WTC11 (cell line): Measurements from ENCODE around the gene FRMD4A. TPM values are rescaled to one million over a fixed set of nuclear protein-coding genes. Genes with fewer than 3 reads are reported as not detected.

Experiments
- ATAC-seq: fragments of 200-7000 bp; cut with Tn5 transposase; 2 replicates; pipeline ENCODE4 v1.10.0; 2021; ENCODE audit warnings: mild to moderate bottlenecking, moderate library complexity
- CTCF ChIA-PET: fragments of 300-600 bp; sonication (Branson Sonifier 250); formaldehyde crosslinking; loops from one replicate; lab custom pipeline; 2021; ENCODE audit warnings: antibody characterized with exemption; lab: Charles Lee
- POLR2A ChIA-PET: fragments of 350-600 bp; sonication (Branson Sonifier 250); formaldehyde crosslinking; loops from one replicate; lab custom pipeline; 2021; ENCODE audit warnings: antibody characterized with exemption; lab: Charles Lee
- DNase-seq: peaks from one replicate; pipeline ENCODE4 v3.0.0; 2021; ENCODE audit warnings: low spot score
- H3K27ac Mint-ChIP-seq: 2 replicates; pipeline ENCODE4 v1.8.0; 2021; ENCODE audit warnings: mixed read lengths
- H3K27me3 Mint-ChIP-seq: 2 replicates; pipeline ENCODE4 v1.8.0; 2021; ENCODE audit warnings: low read depth, mild to moderate bottlenecking, moderate library complexity, mixed read lengths
- H3K36me3 Mint-ChIP-seq: 2 replicates; pipeline ENCODE4 v1.8.0; 2021; ENCODE audit warnings: mixed read lengths
- H3K4me1 Mint-ChIP-seq: 2 replicates; pipeline ENCODE4 v1.8.0; 2022; ENCODE audit warnings: mixed read lengths
- H3K4me3 Mint-ChIP-seq: 2 replicates; pipeline ENCODE4 v1.8.0; 2021; ENCODE audit warnings: mild to moderate bottlenecking, moderate library complexity, mixed read lengths
- H3K9me3 Mint-ChIP-seq: 2 replicates; pipeline ENCODE4 v1.8.0; 2021; ENCODE audit warnings: mixed read lengths
- ATF1 ChIP-seq: sonication (generic); formaldehyde crosslinking; IDR thresholded peaks from 2 replicates; pipeline ENCODE4 v1.8.1; 2023; ENCODE audit warnings: mild to moderate bottlenecking, moderate library complexity, missing genetic modification reagents
- CREB1 ChIP-seq: sonication (generic); formaldehyde crosslinking; IDR thresholded peaks from 2 replicates; pipeline ENCODE4 v1.8.0; 2023; ENCODE audit warnings: mild to moderate bottlenecking, missing genetic modification reagents
- E2F1 ChIP-seq: sonication (generic); formaldehyde crosslinking; IDR thresholded peaks from 2 replicates; pipeline ENCODE4 v1.8.0; 2022; ENCODE audit warnings: mild to moderate bottlenecking, missing genetic modification reagents
- JAZF1 ChIP-seq: fragments of 250-450 bp; sonication (Bioruptor Pico); IDR thresholded peaks from 2 replicates; pipeline ENCODE4 v1.9.0; 2021; ENCODE audit warnings: moderate library complexity, mild to moderate bottlenecking, inconsistent platforms
- MLX ChIP-seq: sonication (generic); formaldehyde crosslinking; IDR thresholded peaks from 2 replicates; pipeline ENCODE4 v1.8.1; 2023; ENCODE audit warnings: mild to moderate bottlenecking, missing genetic modification reagents, moderate library complexity
- NR1H2 ChIP-seq: sonication (generic); formaldehyde crosslinking; IDR thresholded peaks from 2 replicates; pipeline ENCODE4 v1.9.0; 2021; ENCODE audit warnings: mild to moderate bottlenecking, moderate library complexity, missing genetic modification reagents
- RELA ChIP-seq: sonication (generic); formaldehyde crosslinking; IDR thresholded peaks from 2 replicates; pipeline ENCODE4 v1.8.1; 2022; ENCODE audit warnings: missing genetic modification reagents, mild to moderate bottlenecking, borderline replicate concordance
- SP1 ChIP-seq: sonication (generic); formaldehyde crosslinking; conservative IDR thresholded peaks from 2 replicates; pipeline ENCODE4 v1.8.1; 2022; ENCODE audit warnings: missing genetic modification reagents
- TEAD1 ChIP-seq: sonication (generic); formaldehyde crosslinking; IDR thresholded peaks from 2 replicates; pipeline ENCODE4 v1.8.0; 2022; ENCODE audit warnings: mild to moderate bottlenecking, missing genetic modification reagents
- TP53 ChIP-seq: sonication (generic); formaldehyde crosslinking; IDR thresholded peaks from 2 replicates; pipeline ENCODE4 v1.8.1; 2023; ENCODE audit warnings: mild to moderate bottlenecking, missing genetic modification reagents
- ZBTB21 ChIP-seq: sonication (generic); formaldehyde crosslinking; IDR thresholded peaks from 2 replicates; pipeline ENCODE4 v1.8.1; 2023; ENCODE audit warnings: mild to moderate bottlenecking, missing genetic modification reagents, borderline replicate concordance
- ZNF263 ChIP-seq: sonication (generic); formaldehyde crosslinking; IDR thresholded peaks from 2 replicates; pipeline ENCODE4 v1.8.1; 2022; ENCODE audit warnings: low read depth, mild to moderate bottlenecking, moderate library complexity, missing genetic modification reagents
- ZNF317 ChIP-seq: sonication (generic); formaldehyde crosslinking; IDR thresholded peaks from 2 replicates; pipeline ENCODE4 v1.8.1; 2023; ENCODE audit warnings: low read depth, mild to moderate bottlenecking, moderate library complexity, missing genetic modification reagents, borderline replicate concordance
- ZNF416 ChIP-seq: fragments of 250-450 bp; sonication (Bioruptor Pico); IDR thresholded peaks from 2 replicates; pipeline ENCODE4 v1.9.0; 2021; ENCODE audit warnings: mild to moderate bottlenecking, inconsistent platforms
- ZNF425 ChIP-seq: fragments of 250-450 bp; sonication (Bioruptor Pico); conservative IDR thresholded peaks from 2 replicates; pipeline ENCODE4 v1.9.0; 2021; ENCODE audit warnings: mild to moderate bottlenecking
- total RNA-seq: library from RNA; stranded (reverse); gene quantifications from 3 replicates; pipeline ENCODE4 v1.2.3, GENCODE V29; 2021

Gene FRMD4A
- total RNA-seq, 1 experiment from 2014 or later = 35.5 TPM

- no peak overlapping the region for H3K4me3 Mint-ChIP-seq
- peaks cover 15% of the 10 kb centered on the region for H3K4me1 Mint-ChIP-seq
- DNase-seq = no peak
- CTCF ChIA-PET = interaction anchor here (0.9 to 3.0 kb wide), 2 partner anchors 13 to 213 kb away, joined by 4 to 10 read pairs; no protein-coding TSS in a partner anchor
- TF ChIP-seq NR1H2 (CRISPR knock-in tag) = no peak
- no peak for TF ChIP-seq ZNF263 (CRISPR knock-in tag)
- no peak for TF ChIP-seq TP53
- no peak for TF ChIP-seq RELA (CRISPR knock-in tag)
- TF ChIP-seq CREB1 (CRISPR knock-in tag) = no peak
- TF ChIP-seq MLX (CRISPR knock-in tag) = no peak
- TF ChIP-seq E2F1 = no peak
- TF ChIP-seq ZNF425 (CRISPR knock-in tag) = no peak
- TF ChIP-seq ZBTB21 (CRISPR knock-in tag) = no peak
- no peak for TF ChIP-seq ZNF416 (CRISPR knock-in tag)
- no peak for TF ChIP-seq ZNF317 (CRISPR knock-in tag)
- TF ChIP-seq TEAD1 = no peak
- no peaks in the 10 kb centered on the region for H3K27me3 Mint-ChIP-seq
- POLR2A ChIA-PET = no interaction called here
- no peaks in the 10 kb centered on the region for H3K9me3 Mint-ChIP-seq
- no peak overlapping the region for H3K27ac Mint-ChIP-seq
- no peaks in the 10 kb centered on the region for H3K36me3 Mint-ChIP-seq
- ATAC-seq = no peak
These were observed 450.0 kb downstream of the FRMD4A start for GRCh38 chr10:13880760-13881159.

GRCh38 chr10:13877154-13877909, 453.4 kb downstream of the FRMD4A start:
- CTCF ChIA-PET = interaction anchor here (0.6 kb wide), 1 partner anchor 119 kb away, joined by 3 read pairs; no protein-coding TSS in a partner anchor
- POLR2A ChIA-PET = no interaction called here
- no peak for DNase-seq
- no peaks in the 10 kb centered on the region for H3K36me3 Mint-ChIP-seq
- H3K27ac Mint-ChIP-seq = no peak overlapping the region
- no peak for ATAC-seq
- no peaks in the 10 kb centered on the region for H3K27me3 Mint-ChIP-seq
- peaks cover 18% of the 10 kb centered on the region for H3K4me1 Mint-ChIP-seq
- H3K9me3 Mint-ChIP-seq = no peaks in the 10 kb centered on the region
- TF ChIP-seq JAZF1 (CRISPR knock-in tag) = no peak
- no peak for TF ChIP-seq SP1 (CRISPR knock-in tag)
- TF ChIP-seq MLX (CRISPR knock-in tag) = no peak
- TF ChIP-seq TEAD1 = no peak
- no peak overlapping the region for H3K4me3 Mint-ChIP-seq

- ChIA-PET POLR2A (interaction anchor here (0.7 kb wide), 1 partner anchor 87 kb away, joined by 3 read pairs; no protein-coding TSS in a partner anchor), CTCF (no interaction called here)
- ATAC-seq = no peak
- Mint-ChIP-seq H3K36me3 (no peaks in the 10 kb centered on the region), H3K9me3 (no peaks in the 10 kb centered on the region), H3K27me3 (no peaks in the 10 kb centered on the region), H3K4me1 (peaks cover 44% of the 10 kb centered on the region)
- TF ChIP-seq ATF1 (CRISPR knock-in tag) = no peak
- TF ChIP-seq, all 79 proteins: peak for 0
- peak overlapping the region; percentile 18 for H3K27ac Mint-ChIP-seq
- H3K4me3 Mint-ChIP-seq = no peak overlapping the region
- no peak for DNase-seq
These were observed 457.5 kb downstream of the FRMD4A start for GRCh38 chr10:13873196-13873595.
